Natural killer cell (primary cell): ENCODE measurements around the gene NXN. TPM values are rescaled to one million over a fixed set of nuclear protein-coding genes. Genes with fewer than 3 reads are reported as not detected.
"Not testable (repeated sequence)": the region's sequence is repeated elsewhere in the genome, so short reads cannot be mapped to it uniquely, and the experiment has no call there.

Experiments used
- ATAC-seq, 3 donors: fragments of 150-1000 bp in 2 of 3; fragments of 200-7000 bp in 1 of 3; cut with Tn5 transposase; 1 replicate in 1 of 3; 2 replicates in 2 of 3; pipeline ENCODE4 v1.10.0; 2021; ENCODE audit warnings: mild to moderate bottlenecking in 2 of 3, moderate library complexity in 2 of 3
- DNase-seq, 2 donors: peaks; one replicate each; pipeline versions ENCODE4 v3.0.0 to v3.0.0-alpha.2; 2013 to 2021; ENCODE audit warnings: mixed read lengths in 1 of 2
- H3K27ac ChIP-seq: one replicate; pipeline ENCODE4 v1.5.1; 2013; ENCODE audit warnings: mild to moderate bottlenecking, low read length
- H3K27me3 ChIP-seq: one replicate; pipeline ENCODE4 v1.6.1; 2013; ENCODE audit warnings: low read length; ENCODE audit not compliant: control insufficient read depth, insufficient read depth
- H3K36me3 ChIP-seq: one replicate; pipeline ENCODE4 v1.6.1; 2013; ENCODE audit warnings: low read length; ENCODE audit not compliant: control insufficient read depth, insufficient read depth
- H3K4me1 ChIP-seq: one replicate; pipeline ENCODE4 v1.6.1; 2013; ENCODE audit warnings: low read length; ENCODE audit not compliant: control insufficient read depth, insufficient read depth
- H3K4me3 ChIP-seq: one replicate; pipeline ENCODE4 v1.5.1; 2013; ENCODE audit warnings: low read length
- H3K9me3 ChIP-seq: one replicate; pipeline ENCODE4 v1.6.1; 2013; ENCODE audit warnings: low read length; ENCODE audit not compliant: control insufficient read depth, insufficient read depth
- H3K27ac Mint-ChIP-seq, 2 donors: one replicate each; pipeline ENCODE4 v1.8.0; 2022; ENCODE audit warnings: mild to moderate bottlenecking in 2 of 2, mixed read lengths in 2 of 2, moderate library complexity in 1 of 2
- H3K27me3 Mint-ChIP-seq, 2 donors: one replicate each; pipeline ENCODE4 v1.8.0; 2022; ENCODE audit warnings: low read depth in 2 of 2, mixed read lengths in 2 of 2
- H3K36me3 Mint-ChIP-seq: one replicate; pipeline ENCODE4 v1.8.0; 2022; ENCODE audit warnings: mixed read lengths
- H3K4me1 Mint-ChIP-seq, 2 donors: one replicate each; pipeline ENCODE4 v1.8.0; 2022; ENCODE audit warnings: mixed read lengths in 2 of 2
- H3K4me3 Mint-ChIP-seq: one replicate; pipeline ENCODE4 v1.8.0; 2022; ENCODE audit warnings: mild to moderate bottlenecking, moderate library complexity, mixed read lengths
- H3K9me3 Mint-ChIP-seq, 2 donors: one replicate each; pipeline ENCODE4 v1.8.0; 2022; ENCODE audit warnings: mixed read lengths in 2 of 2
- CTCF ChIP-seq: fragments of 200-600 bp; IDR thresholded peaks from one replicate; pipeline ENCODE4 v1.8.0; 2022; ENCODE audit warnings: antibody characterized with exemption
- WGBS: methylation state at CpG from one replicate; pipeline ENCODE4 v1.1.7; 2013; ENCODE audit warnings: missing lambda C conversion rate; ENCODE audit not compliant: insufficient coverage; 5-methylcytosine and 5-hydroxymethylcytosine counted together
- intact Hi-C: fragments of 100-400 bp; cut with micrococcal nuclease; formaldehyde crosslinking; loops from one replicate; pipeline ENCODE4 v1.14.2; 2022
- total RNA-seq, 4 donors: library from RNA; stranded (reverse); fragments of 120-200 nt in 1 of 4; gene quantifications; one replicate each; pipeline versions ENCODE4 v1.2.3 to v1.2.4, GENCODE V29; 2013 to 2022

NXN gene
- total RNA-seq, 3 donors from 2014 or later (not counting 1 experiment from before 2014, with no cell fraction given) = 0.14 to 0.55 TPM; not detected in 1

GRCh38 chr17:789160-789840 lies 190.3 kb downstream of the NXN start:
- no peak overlapping the region for H3K27ac ChIP-seq
- no peaks in the 10 kb centered on the region for H3K9me3 ChIP-seq
- WGBS = 99% methylated on average over 13 of the region's 14 CpGs
- no peak for DNase-seq
- no peaks in the 10 kb centered on the region for H3K27me3 Mint-ChIP-seq
- ATAC-seq = no peak
- peaks cover 0 to 4% of the 10 kb centered on the region in 2 donors for H3K4me1 Mint-ChIP-seq
- intact Hi-C loops = no loop called here
- H3K4me3 Mint-ChIP-seq = no peak overlapping the region
- H3K9me3 Mint-ChIP-seq = no peaks in the 10 kb centered on the region
- no peak overlapping the region for H3K4me3 ChIP-seq
- H3K27me3 ChIP-seq = no peaks in the 10 kb centered on the region
- H3K36me3 Mint-ChIP-seq = no peaks in the 10 kb centered on the region
- no peak overlapping the region for H3K27ac Mint-ChIP-seq
- TF ChIP-seq CTCF = no peak
- peaks cover 37% of the 10 kb centered on the region for H3K36me3 ChIP-seq
- H3K4me1 ChIP-seq = no peaks in the 10 kb centered on the region

- H3K4me3 Mint-ChIP-seq = no peak overlapping the region
- no peak overlapping the region for H3K4me3 ChIP-seq
- no peaks in the 10 kb centered on the region for H3K4me1 ChIP-seq
- DNase-seq (no peak), ATAC-seq (no peak)
- H3K27me3 ChIP-seq = no peaks in the 10 kb centered on the region
- H3K36me3 Mint-ChIP-seq = no peaks in the 10 kb centered on the region
- no peaks in the 10 kb centered on the region for H3K9me3 ChIP-seq
- H3K9me3 Mint-ChIP-seq = no peaks in the 10 kb centered on the region
- 97% methylated on average over 4 of the region's 4 CpGs for WGBS
- intact Hi-C loops = no loop called here
- TF ChIP-seq CTCF = no peak
- peaks cover 37% of the 10 kb centered on the region for H3K36me3 ChIP-seq
- no peak overlapping the region for H3K27ac ChIP-seq
- H3K4me1 Mint-ChIP-seq = peaks cover 0 to 9% of the 10 kb centered on the region in 2 donors
- H3K27ac Mint-ChIP-seq = no peak overlapping the region
- no peaks in the 10 kb centered on the region for H3K27me3 Mint-ChIP-seq
Observed at GRCh38 chr17:788551-788950, 191.0 kb downstream of the NXN start.

GRCh38 chr17:787641-788221 lies 191.8 kb downstream of the NXN start:
- H3K36me3 ChIP-seq = peaks cover 36% of the 10 kb centered on the region
- no peak for ATAC-seq
- Mint-ChIP-seq H3K4me3 (no peak overlapping the region), H3K27me3 (no peaks in the 10 kb centered on the region), H3K4me1 (peaks cover 4 to 13% of the 10 kb centered on the region in 2 donors), H3K36me3 (no peaks in the 10 kb centered on the region), H3K27ac (no peak overlapping the region), H3K9me3 (no peaks in the 10 kb centered on the region)
- H3K4me3 ChIP-seq = no peak overlapping the region
- H3K27me3 ChIP-seq = no peaks in the 10 kb centered on the region
- no peak overlapping the region for H3K27ac ChIP-seq
- TF ChIP-seq CTCF = no peak
- DNase-seq = no peak
- WGBS = 93% methylated on average over 12 of the region's 12 CpGs
- H3K4me1 ChIP-seq = peaks cover 8% of the 10 kb centered on the region
- H3K9me3 ChIP-seq = no peaks in the 10 kb centered on the region
- intact Hi-C loops = no loop called here

- H3K36me3 Mint-ChIP-seq, H3K9me3 ChIP-seq, ATAC-seq, H3K27ac Mint-ChIP-seq, H3K27ac ChIP-seq, DNase-seq, H3K9me3 Mint-ChIP-seq, H3K4me3 ChIP-seq, intact Hi-C loops, H3K4me3 Mint-ChIP-seq, H3K27me3 ChIP-seq, H3K27me3 Mint-ChIP-seq: not testable (repeated sequence)
- Histone ChIP-seq H3K4me1 (peaks cover 18% of the 10 kb centered on the region), H3K36me3 (peaks cover 22% of the 10 kb centered on the region)
- WGBS = 100% methylated on average over 7 of the region's 7 CpGs
- peaks cover 21 to 31% of the 10 kb centered on the region in 2 donors for H3K4me1 Mint-ChIP-seq
Observed at GRCh38 chr17:785901-786300, 193.7 kb downstream of the NXN start.
